HFF-Myc (cell line): Measurements from ENCODE around the gene BIRC3.

Source experiments
- DNase-seq: peaks from one replicate; pipeline ENCODE4 v3.0.0-alpha.2; 2011; ENCODE audit warnings: low read depth; ENCODE audit errors: extremely low read depth
- H3K4me3 ChIP-seq: replicated peaks from 2 replicates; pipeline ENCODE4 v1.5.1; 2011; ENCODE audit warnings: low read depth, mild to moderate bottlenecking, control low read depth, low read length
- TF ChIP-seq, protein P1 (sequence below): IDR thresholded peaks from 2 replicates; pipeline ENCODE4 v1.5.1; 2012; ENCODE audit warnings: mild to moderate bottlenecking, low read depth, low read length, control low read depth; ENCODE audit errors: missing control alignments

The BIRC3 gene

DNA sequence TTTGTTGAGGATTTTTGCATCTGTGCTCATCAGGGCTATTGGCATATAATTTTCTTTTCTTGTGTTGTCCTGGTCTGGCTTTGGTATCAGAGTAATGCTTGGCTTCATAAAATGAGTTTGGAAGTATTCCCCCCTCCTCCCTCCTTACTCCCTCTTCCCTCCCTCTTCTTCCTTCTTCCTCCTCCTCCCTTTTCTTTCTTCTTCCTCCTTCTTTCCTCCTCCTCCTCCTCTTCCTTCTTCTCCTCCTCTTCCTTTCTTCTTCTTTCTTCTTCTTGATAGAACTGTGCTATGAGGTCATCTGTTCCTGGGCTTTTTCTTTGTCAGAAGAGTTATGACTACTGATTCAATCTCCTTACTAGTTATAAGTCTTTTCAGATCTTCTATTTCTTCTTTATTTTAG lies 39.8 kb downstream of the BIRC3 start:
- TF ChIP-seq, protein P1, sequence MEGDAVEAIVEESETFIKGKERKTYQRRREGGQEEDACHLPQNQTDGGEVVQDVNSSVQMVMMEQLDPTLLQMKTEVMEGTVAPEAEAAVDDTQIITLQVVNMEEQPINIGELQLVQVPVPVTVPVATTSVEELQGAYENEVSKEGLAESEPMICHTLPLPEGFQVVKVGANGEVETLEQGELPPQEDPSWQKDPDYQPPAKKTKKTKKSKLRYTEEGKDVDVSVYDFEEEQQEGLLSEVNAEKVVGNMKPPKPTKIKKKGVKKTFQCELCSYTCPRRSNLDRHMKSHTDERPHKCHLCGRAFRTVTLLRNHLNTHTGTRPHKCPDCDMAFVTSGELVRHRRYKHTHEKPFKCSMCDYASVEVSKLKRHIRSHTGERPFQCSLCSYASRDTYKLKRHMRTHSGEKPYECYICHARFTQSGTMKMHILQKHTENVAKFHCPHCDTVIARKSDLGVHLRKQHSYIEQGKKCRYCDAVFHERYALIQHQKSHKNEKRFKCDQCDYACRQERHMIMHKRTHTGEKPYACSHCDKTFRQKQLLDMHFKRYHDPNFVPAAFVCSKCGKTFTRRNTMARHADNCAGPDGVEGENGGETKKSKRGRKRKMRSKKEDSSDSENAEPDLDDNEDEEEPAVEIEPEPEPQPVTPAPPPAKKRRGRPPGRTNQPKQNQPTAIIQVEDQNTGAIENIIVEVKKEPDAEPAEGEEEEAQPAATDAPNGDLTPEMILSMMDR: no peak
- no peak for DNase-seq
- H3K4me3 ChIP-seq: no peak overlapping the region

DNA sequence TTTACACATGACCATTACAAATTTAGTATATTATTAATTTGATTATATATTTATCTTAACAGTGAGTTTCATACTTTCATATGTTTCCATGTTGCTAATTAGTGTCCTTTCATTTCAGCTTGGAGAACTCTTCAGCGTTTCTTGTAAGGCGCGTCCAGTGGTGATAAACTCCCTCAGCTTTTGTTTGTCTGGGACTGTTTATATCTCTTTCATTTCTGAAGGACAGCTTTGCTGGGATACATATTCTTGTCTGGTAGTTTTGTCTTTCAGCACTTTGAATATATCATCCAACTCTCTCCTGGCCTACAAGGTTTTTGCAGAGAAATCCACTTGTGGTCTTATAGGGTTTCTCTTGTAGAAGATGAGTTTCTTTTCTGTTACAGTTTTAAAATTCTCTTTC lies 42.1 kb downstream of the BIRC3 start:
- TF ChIP-seq, protein P1: no peak
- H3K4me3 ChIP-seq: no peak overlapping the region
- DNase-seq: no peak

DNA sequence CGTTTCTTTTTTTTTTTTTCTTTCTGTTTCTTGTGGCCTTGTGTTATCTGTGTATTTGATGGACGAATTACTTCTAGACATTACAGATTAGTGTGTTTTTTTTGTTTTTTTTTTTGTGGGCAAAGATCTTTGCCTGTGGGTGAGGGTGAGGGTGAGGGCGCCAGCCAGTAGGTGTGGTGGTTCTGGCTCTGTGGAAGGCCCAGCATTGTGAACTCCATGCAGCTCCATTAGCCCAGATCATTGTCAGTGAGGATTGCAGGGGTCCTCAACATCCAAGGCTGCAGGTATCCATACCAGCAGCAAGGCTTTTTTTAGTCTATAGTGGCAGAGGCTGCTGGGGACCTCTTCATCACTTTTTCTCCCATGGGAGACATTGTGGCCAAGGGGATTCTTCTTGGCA lies 43.4 kb downstream of the BIRC3 start:
- H3K4me3 ChIP-seq: no peak overlapping the region
- DNase-seq: no peak
- TF ChIP-seq, protein P1: no peak

DNA sequence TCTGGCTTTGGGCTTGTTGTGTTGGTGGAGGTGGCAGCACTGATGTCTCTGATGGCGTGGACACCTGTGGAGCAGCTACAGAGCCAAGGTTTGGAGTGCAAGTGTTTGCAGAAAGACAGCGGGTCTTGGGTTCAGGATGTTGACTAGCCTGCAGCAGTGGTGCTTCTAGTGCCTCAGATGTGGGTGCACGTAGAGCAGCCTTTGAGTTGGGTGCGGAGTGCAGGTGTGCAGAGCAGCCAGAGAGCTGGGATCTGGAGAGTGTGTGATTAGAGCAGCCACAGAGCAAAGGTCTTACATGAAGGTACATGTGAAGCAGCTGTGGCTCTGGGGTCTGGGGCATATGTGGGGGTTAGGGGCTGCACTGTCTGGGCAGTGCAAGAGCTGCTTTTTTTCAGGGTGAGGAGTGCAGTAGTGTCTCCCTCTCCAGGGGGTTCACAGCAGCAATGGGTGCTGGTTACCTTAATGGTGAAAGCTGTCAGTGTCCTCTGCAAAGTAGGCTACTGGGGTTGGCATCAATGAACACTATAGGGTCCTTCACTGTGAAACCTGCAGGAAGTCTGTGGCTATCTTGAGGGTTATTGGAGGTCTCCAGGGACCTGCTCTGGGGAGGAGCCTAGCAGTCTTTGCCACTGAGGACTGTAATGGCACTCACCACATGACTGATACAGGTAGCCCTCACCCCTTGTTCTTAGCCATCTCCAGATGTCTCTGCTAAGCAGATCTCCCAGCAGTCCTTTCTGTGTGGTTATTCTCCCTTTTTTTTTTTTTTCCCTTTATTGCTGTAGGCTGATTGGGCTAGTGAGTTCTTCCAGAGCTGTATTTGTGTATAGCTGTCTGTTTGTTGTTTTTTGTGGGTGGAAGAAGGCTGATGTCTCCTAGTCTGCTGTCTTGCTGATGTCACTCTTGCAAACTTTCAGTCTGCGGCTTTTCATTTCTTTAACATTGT lies 44.1 kb downstream of the BIRC3 start:
- H3K4me3 ChIP-seq: no peak overlapping the region
- TF ChIP-seq, protein P1: no peak
- DNase-seq: no peak

DNA sequence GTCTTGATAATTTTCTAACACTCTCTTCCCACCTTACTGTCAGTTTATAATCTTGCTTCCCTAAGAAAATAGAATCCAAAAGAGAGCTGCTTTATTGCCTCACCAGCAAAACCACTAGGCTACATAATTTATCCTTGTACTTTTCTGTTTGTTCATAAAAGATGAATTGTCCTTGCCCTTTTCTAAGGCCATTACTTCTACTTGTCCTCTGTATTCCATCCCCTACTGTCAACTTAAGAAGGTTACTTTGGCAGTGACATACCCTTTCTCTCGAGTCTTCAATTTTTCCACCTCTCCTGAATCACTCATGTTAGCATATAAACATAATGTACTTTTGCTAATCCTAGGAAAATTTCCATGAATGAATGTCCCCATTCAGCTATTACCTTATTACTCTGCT lies 47.7 kb downstream of the BIRC3 start:
- no peak for DNase-seq
- TF ChIP-seq, protein P1: no peak
- H3K4me3 ChIP-seq: no peak overlapping the region

DNA sequence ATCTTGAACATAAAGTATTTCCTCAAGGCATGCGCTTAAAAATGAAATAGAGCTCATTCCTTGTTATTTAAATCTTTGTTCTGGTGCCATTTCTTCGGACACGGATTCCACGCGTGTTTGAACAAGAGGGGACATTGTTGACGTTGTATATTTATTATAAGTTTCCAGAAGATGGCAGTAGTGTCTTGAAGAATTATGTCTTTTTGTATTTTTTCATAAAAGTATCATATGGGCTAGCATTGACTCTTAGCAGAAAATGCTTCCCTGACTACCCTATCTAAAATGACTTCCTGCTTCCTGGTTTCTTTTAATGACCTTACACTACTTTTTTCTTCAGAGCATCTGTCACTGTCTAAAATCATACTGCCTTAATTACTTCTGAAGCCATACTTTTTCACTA lies 50.1 kb downstream of the BIRC3 start:
- no peak for DNase-seq
- TF ChIP-seq, protein P1: no peak

More for the DNA sequence above, 50.1 kb downstream of the BIRC3 start:
- no peak overlapping the region for H3K4me3 ChIP-seq
